ENCODE data around the gene UBAC2.

The UBAC2 gene, protein sequence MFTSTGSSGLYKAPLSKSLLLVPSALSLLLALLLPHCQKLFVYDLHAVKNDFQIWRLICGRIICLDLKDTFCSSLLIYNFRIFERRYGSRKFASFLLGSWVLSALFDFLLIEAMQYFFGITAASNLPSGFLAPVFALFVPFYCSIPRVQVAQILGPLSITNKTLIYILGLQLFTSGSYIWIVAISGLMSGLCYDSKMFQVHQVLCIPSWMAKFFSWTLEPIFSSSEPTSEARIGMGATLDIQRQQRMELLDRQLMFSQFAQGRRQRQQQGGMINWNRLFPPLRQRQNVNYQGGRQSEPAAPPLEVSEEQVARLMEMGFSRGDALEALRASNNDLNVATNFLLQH

DNA sequence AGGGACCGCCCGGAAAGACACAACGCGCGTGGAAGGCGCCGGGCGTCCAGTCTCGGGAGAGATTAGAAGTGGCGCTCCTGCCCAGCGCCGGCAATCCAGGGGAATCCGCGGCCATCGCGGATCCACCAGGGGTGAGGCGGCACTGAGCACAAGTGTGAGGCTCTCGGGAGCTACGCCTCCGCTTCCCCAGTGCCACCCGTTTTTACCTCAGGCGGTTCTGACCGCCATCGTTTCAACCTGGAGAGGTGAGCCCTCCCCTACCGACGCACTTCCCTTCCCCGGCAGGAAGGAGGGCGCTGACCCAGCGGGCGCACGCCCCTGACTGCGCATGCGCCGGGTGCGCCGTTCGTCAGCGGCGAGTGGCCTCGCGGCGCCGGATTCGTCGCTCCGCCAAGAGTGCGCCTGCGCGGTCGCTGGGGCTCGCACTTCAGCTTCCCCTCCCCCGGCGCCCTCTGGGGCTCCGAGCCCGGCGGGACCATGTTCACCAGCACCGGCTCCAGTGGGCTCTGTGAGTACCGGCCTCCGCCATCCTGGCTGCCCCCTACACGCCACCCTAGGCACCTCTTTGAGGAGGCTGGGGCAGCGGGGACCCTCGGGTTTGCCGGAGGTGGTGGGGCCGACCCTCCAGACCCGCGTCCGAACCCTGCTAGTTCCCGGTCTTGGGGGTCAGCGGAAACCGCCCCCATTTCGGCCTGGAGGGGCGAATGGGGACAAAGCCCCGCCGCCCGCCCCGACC is at the start of gene UBAC2:
Gene UBAC2, plus strand, starts transcription at position 423 of the 736 bp plus-strand sequence. Its CDS starts 55 bp downstream, at position 478.
- DNase-seq, result peak; percentile 62

DNA sequence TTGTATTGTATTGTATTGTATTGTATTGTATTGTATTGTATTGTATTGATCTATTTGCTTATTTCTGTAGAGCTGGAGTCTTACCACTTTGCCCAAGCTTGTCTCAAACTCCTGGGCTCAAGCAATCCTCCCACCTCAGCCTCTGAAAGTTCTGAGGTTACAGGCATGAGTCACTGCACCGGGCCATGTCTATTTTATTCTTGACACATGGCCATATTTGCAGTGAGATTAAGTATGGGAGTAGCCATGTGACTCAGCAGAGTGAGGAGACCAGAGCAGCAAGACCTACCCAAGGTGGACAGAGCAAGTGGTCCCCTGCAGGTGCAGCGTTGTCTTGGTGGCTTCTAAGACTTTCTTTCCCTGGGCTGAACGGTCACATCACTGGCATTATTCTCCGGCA is 49.1 kb upstream of the UBAC2 start:
- DNase-seq, result no peak

DNA sequence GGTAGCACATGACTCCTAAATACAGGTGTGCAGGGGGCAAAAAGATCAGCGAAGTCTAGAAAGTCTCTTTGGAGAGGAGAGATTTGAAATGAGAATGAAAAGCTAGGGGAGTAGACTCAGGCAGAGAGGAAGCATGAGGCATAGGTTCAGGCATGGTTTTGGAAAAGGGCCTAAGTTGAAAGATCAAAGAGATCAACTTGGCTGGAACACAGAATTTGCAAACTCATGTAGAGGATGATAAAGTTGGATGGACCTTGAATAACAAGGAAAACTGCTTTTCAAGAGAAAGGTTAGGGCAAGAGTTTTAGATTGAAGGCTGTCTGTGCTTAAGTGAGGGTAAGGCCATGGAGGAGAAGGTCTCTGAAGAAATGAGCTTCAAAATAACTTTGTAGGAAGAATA is 47.4 kb upstream of the UBAC2 start:
- DNase-seq, result no peak

DNA sequence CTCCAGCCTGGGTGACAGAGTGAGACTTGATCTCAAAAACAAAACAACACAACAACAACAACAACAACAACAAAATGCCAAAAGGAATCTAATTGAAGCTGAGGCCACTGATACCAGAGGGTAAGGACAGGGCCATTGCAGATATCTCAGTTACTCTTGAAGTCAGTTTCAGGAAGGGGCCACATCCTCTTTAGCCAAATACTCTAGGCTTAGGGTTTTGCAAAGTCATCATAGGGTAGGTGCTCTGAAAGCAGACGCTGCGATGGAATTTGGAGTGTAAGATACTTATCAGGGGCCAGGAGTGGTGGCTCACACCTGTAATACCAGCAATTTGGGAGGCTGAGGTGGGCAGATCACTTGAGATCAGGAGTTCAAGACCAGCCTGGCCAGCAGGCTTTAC is 46.6 kb upstream of the UBAC2 start:
- no peak for DNase-seq

DNA sequence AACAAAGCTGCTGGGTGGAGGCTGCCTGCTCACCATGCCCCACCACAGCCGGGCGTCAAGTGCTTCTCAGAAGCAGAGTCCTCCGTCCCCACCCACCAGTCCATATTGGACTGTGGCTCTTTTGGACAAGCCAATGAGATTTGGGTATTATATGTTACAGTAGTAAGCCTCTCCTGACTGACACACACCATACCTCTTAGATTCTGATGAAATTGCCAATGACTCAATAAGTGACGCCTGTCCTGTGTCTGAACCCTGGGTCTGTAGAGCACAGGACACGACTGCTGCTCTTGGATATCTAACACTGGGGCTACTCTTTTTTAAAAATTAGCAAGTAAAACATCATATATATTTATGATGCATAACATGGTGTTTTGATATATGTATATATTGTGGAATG is 44.8 kb upstream of the UBAC2 start:
- no peak for DNase-seq

DNA sequence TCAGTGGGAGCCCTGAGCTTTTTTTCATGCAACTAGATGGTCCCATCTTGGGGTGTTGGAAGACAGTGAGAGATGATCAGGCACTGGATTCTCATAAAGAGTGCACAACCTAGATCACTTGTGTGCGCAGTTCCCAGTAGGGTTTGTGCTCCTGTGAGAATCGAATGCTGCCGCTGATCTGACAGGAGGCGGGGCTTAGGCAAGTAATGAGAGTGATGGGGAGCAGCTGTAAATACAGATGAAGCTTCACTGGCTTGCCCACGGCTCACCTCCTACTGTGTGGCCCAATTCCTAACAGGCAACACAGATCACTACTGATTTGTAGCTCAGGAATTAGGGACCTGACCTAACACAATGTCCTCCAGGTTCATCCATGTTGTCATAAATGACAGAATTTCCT is 43.6 kb upstream of the UBAC2 start:
- DNase-seq, result no peak

DNA sequence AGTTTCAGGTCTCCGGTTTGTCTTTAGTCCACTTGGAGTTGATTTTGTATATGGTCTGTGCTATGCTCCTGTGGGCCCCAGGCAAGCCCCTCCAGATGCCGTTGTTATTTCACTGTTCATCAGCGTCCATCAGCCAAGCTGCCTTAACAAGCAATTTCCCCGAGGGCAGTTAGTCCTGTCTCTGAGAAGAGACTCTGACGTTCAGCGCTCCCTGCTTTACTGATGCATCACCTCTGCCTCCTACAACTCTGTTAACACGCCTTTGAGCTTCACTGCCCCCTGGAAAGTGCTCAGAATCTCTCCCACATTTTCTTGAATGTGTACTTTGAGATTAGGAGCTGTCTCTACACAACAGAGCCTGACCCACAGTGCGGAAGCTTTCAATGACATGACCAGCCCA is 41.8 kb upstream of the UBAC2 start:
- DNase-seq, result no peak

DNA sequence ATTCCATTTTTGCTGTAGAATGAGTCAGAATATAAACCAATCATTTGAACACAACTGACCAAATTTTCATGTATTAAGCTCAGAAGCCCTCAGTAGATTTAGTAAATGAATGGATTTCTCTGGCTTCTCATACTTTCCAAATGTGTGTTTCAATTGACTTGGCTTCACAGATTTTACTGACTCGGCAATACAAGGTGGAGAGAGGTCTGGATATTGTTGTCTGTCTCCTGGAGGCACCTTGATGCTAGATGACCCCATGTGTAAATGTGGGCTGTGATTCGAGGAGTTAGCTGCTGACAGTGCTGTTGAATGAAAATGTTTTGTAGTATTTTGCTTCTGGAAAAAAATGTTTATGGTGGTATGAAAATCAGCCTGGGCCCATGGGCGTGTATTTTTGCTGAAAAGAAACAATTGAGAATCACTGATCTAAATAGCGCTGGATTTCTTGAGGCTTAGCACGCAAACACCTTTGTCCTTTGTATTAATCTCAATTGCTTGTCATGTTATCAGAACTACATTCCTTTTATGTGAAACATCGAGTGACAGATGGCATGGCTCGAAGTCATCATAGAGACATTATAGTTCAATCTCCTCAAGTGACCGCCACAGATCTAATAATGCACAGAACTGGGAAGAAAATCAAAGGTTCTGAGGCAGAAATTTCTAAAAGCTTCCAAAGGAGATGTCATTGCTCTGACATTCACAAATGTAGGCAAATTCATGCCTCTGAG is 41.2 kb upstream of the UBAC2 start:
- DNase-seq, result no peak

DNA sequence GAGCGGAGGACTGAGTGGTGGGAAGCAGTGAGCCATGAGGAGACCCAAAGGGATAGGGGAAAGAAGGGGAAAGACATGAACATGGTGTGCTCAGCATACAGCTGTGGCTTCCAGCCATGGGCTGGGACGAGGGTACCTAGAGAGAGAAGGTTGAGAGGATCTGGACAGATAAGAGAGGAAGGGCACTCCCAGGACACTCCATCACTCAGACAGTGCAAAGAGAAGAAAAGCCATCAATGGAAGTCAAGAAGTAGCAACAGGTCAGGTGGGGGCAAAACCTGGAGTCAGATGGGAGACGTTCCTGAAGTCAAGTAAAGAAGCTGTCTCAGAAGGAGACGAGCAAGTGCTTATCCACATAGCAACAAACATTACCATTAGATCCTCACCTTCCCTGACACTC is 40.2 kb upstream of the UBAC2 start:
- no peak for DNase-seq

DNA sequence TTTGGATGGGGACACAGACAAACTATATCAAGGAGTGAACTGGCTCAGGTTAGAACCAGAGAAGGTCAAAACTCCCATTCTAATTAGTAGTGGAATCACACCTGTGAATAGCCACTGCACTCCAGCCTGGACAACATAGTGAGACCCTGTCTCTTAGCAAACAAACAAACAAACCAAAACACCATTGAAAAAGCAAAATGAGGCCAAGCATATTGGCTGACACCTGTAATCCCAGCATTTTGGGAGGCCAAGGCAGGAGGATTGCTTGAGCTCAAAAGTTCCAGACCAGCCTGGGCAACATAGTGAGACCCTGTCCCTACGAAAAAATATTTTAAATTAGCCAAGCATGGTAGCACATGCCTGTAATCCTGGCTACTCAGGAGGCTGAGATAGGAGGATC is 39.1 kb upstream of the UBAC2 start:
- DNase-seq, result no peak

DNA sequence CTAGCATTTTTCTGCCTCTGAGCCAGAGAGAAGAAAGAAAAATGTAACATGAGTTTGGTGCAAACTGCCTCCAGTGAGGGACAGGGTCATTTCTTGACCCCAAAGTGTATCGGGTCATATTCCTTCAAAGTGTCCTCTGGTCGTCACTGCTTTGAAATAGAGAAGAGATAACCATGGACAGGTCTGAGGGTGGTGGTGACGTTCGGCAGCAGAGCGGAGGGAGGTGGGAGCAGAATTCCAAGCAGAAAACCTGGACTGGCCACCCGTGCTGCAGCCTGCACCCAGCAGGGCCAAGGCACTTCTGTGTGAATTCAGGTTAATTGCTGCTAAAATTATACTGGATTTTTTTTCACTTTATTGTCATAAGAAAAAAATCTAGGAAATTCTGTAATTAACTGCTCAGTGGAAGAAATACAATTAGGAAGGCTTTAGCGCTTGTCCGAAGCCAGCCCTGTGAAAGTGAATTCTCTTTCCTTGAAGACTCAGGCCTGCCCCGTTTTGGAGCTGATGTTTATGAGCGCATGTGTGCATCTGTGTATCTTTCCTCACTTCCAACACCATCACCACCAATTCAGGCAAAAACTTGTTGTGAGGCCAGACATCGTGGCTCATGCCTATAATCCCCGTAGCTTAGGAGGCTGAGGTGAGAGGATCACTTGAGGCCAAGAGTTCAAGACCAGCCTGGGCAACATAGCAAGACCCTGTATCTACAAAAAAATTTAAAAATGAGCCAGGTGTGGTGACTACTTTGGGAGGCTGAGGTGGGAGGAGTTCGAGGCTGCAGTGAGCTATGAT is 37.9 kb upstream of the UBAC2 start:
- DNase-seq, result no peak

DNA sequence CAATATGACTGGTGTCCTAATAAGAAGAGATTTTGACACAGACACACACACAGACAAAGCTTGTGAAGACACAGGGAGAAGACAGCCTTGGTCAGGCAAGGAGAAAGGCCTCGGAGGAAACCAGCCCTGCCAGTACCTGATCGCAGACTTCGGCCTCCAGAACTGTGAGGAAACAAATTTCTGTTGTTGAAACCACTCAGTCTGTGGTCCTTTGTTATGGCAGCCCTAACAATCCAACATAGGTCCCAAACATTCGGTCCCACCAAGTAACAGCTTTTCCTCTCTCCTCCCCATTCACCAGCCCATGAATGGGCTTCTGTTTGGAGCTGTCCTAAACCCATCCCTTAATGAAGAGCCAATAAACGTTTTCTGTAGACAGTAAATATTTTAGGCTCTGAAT is 36.4 kb upstream of the UBAC2 start:
- no peak for DNase-seq

DNA sequence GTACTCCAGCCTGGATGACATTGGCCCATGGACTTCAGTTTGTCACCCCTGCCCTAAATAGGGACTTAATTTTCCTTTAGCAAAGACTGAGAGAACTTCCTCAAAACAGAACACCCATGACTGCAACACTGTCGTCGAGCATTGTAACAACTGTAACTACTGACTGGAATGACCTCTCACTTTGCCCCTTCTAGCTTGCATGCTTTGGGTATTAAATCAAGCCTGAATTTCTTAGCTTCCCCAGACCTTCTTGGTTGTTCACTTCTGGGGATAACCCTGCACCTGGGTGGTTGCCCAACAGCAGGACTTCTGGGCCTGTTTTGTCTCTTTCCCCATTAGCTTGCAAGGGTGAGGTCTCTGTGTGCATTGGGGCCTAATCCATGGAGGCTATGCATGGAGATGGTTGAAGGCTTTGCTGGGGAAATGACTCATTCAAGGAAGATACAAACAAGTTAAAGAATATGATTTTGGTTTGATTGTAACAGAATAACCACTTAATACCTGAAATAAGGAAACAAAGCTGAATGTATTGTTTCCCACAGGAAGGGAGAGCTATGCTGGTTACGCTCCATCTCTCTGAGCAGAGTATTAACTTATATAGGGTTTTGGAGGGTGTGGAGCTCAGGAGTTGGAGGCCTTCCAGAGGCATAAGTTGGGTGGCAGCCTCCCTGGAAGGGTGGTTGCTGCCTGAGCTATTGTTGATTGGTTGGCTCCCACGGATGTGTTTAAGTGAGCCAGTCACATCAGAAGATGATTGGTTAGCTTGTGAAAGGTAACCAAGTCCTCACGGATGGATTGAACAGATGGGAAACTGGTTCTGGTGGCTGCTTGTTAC is 34.7 kb upstream of the UBAC2 start:
- no peak for DNase-seq

DNA sequence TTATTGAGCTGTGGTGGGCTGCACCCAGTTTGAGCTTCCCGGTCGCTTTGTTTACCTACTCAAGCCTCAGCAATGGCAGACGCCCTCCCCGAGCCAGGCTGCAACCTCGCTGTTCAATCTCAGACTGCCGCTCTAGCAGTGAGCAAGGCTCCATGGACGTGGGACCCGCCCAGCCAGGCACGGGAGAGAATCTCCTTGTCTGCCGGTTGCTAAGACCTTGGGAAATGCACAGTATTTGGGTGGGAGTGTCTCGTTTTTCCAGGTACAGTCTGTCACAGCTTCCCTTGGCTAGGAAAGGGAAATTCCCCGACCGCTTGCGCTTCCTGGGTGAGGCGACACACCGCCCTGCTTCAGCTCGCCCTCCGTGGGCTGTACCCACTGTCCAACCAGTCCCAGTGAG is 27.7 kb upstream of the UBAC2 start:
- no peak for DNase-seq

DNA sequence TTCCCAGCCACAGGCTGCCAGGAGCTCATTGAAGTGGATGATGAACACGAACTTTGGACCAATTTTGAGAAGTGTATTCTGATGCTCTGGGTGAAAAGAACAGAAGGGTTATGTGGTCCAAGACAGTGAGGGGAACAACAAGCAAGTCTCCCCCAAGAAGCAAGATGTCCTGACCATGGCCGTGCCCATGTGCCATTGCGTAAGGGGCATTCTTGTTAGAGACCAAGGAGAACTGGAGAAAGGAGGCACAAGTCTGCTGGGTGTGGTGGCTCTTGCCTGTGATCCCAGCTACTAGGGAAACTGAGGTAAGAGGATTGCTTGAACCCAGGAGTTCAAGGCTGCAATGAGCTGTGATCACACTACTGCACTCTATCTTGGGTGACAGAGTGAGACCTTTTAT is 27.0 kb upstream of the UBAC2 start:
- DNase-seq, result no peak

DNA sequence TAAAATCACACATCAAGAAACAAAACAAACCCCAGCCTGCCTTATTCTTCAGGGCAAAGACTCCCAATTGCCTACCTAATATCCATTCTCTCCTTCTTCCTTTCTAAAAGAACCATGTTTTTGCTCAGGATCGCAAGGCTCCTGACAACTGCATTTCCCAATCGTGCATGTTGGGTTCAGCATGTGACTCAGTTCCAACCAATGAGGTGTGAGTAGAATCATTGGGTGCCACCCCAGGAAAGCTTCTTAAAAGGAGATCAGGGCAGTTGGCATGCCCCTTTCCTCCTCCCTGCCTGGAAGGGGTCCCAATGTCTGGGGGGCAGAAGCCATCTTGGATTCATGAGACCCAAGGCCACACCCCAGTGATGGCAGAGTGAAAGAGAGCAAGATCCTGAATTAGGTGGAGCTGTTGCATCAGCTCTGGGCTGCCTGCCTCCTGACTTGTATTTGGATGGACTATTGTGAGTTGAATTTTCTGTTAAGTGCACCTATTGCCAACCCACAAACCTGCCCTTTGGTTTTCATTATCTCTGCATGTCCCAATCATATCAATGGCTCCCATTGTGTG is 26.0 kb upstream of the UBAC2 start:
- no peak for DNase-seq

DNA sequence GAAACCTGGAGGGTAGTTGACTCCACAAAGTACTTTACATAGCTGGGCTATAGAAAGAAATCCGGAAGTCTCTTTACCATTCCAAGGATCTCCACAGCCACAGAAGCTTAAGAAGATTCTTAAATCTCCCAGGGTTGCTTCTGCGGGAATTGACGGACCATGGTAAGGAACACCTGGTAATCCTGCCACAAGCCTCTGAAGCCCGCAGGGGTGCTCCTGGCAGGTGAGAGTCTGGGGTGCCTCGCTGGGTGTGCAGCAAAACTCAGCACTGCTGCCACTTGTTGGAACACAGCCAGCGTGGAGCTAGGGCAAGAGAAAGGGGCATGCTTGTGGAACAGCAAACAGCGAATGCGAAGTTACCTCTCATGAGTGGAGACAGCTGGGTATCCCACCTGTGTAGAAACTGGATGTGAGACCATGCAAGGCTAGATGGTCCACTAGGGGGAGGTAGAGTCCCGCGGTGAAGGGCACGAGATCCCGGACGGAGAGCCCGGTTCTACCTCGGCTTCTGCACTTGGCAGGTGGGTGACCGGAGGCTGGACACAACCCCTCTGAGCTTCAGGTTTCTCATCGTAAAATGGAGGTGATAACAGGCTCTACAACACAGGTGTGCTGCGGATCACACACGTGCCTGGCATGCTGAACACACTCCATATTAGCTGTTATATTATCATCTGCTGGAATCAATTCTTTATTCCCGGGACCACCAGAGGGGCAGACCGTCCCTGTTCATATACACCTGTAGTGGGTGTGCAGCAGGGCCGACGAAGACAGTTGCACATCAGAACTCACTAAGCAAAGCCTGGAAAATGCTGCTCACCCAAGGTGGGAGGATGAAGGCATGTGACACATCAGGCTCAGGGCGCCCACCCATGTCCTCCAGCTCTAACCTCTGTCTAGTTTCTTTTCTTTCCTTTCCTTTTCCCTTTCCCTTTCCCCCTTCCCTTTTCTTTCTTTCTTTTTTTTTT is 24.1 kb upstream of the UBAC2 start:
- DNase-seq, result no peak

DNA sequence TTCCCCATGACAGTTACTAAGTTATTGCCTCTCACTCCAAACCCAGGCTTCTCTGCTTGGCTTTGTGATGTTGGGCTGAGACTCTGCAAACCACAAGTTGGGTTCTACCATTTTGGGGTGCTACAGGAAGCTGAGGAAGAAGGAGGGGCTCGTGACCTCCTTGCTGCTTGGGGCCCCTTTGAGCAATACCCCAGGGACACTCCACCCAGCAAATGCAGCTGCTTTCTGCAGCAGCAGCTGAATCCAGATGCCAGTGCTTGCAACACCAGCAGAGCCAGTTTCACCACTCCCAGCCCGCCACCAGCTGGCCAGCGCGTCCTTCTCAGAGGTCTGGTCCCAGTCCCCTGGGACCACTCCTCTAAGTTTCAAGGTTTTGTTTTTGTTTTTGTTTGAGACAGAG is 22.0 kb upstream of the UBAC2 start:
- DNase-seq, result no peak

DNA sequence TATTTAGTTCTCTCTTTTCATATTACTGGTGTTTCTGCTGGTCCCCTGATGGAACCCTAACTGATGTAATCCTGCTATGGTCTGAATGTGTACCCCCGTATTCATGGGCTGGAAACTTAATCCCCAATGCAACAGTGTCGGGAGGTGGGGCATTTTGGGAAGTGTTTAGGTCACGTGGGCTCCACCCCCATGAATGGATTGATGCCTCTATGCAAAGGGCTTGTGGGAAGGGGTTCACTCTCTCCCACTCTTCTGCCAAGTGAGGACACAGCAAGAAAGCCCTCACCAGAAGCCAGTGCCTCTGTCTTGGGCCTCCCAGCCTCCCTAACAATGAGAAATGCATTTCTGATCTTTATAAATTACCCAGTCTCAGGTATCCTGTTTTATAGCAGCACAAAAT is 21.2 kb upstream of the UBAC2 start:
- DNase-seq, result no peak

DNA sequence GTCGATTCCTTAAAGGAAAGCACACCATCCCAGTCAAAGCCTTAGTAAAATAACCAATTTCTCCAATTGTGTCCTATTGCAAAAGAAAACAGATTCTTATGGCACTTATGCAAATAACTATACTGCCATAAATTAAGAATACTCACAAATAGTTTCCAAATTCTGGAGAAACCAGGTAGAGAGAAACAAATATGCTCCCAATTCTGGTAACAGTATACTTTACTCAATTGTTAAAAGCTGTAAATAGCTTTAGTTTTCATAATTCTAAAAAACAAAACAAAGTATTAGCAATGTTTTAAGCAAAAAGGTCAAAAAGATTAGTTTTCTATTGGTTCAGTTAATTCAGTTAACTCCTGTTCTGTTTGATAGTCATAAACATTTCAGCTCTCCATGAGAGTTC is 18.2 kb upstream of the UBAC2 start:
- DNase-seq, result no peak

DNA sequence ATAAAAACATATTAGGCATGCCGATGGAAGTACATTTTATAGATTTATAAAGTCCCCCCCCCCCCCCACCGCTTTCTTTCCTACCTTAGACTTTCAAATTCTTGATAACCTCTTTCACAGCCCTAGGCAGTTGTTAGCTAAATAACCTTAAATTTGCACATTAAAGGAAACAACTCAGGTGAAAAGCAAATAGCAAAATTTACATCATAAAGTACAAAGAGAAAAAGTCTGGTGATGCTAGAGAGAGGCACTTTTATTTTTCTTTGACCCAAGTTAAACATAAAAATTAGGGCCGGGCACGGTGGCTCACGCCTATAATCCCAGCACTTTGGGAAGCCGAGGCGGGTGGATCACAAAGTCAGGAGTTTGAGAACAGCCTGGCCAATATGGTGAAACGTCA is 15.0 kb upstream of the UBAC2 start:
- DNase-seq, result no peak

Measured in SIG-M5 (cell line).